ENCODE measurements around the gene GRAMD1B.

The GRAMD1B gene

DNA sequence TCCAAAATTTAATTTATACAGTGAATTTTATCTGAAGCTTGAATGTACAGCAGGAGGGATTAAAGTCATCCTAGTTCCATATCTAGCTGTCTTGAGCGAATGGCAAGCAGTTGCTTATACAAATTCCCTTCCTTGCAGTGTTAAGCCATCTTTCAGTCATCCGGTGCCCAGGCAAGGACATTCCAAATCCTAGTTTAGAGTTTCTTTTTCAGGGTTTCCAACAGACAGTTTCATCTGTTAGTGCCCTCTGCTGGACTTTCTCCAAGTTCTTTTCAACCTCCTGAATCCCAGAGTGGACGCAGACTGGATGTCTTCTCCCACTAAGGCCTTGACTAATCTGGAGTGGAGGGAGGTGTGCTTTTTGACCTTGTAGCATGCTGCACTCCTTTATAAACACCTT is 45.4 kb downstream of the GRAMD1B start:
- DNase-seq (ENCODE audit: low spot score), result peak; percentile 21

DNA sequence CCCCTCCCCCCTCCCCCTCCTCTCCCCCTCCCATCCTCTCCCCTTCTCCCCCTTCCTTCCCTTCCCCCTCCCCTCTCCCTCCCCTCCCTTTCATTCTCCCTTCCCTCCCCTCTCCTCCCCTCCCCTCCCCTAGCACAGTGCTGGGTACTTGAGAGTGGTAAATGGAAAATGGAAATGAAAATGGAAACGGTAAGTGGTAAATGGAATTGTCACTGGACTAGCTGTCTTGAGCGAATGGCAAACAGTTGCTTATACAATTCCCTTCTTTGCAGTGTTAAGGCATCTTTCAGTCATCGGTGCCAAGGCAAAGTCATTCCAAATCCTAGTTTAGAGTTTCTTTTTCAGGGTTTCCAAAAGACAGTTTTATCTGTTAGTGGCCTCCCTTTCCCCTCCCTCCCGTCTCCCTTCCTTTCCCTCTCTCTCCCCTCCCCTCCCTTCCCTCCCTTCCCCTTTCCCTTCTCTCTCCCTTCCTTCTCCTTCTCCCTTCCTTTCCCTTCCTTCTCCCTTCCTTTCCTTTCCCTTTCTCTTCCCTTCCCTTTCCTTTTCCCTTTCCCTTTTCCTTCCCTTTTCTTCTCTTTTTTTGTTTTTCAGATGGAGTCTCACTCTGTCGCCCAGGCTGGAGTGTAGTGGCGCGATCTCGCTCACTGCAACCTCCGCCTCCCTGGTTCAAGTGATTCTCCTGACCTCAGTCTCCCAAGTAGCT is 47.3 kb downstream of the GRAMD1B start:
- no peak for DNase-seq (ENCODE audit: low spot score)

GRCh38 chr11:123478352-123478987 is 48.4 kb downstream of the GRAMD1B start:
- DNase-seq (ENCODE audit: low spot score), result peak; percentile 76

DNA sequence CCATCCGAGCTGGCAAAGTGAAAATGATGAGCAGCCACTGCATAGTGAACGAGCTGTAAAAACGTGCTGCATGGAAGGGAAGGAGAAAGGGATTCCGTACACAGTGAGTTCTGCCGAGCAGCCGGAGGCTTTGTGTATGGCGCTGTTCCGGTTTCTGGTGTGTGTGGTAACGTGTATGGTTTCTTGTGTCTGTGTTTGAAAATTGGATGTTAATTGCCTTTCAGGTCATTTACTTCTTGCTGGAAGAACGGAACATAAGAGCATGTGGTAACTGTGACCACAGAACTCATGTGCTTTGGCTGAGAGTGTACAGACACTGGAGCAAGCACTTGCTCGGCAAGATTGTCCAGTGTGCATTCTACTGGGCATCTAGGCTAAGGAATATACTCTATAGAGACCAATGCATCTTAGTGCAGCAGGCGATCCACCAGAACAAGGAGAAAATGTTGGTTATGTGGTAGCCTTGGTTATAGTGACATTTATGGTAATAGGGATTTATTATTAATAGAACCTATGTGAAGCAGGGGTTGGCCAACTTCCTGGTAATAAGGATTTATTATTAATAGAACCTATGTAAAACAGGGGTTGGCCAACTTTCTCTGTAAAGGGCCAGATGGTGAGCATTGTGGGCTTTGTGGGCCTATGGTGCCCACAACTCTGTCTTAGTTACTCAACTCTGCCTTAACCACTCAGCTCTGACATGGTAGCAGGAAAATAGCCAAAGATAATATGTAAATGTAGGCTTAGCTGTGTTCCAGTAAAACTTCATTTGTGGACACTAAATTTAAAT is 49.2 kb downstream of the GRAMD1B start:
- no peak for DNase-seq (ENCODE audit: low spot score)

DNA sequence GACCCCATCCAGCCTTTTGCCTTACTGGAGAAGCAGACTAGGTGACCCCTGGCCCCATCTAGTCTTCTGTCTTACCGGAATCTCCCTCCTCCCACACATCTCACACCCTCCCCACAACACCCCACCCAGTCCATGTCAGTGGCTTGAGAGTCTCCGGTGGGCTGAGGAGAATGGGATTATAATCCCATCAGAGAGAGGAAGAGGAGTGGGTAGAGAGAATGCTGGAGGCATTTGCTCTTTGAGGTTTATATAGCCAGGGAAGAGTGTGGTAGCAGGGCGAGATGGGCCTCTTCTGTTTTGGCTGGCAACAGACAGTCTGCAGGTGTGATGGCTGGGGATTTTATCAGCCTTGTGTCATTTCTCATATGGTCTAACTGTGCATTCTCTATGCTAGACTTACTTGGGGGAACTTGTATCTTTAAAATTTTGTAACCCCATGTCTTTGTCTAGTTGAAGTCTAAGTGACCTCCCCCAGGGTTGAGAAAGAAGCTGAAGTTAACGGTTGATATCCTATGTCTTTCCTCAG is 50.3 kb downstream of the GRAMD1B start:
- DNase-seq (ENCODE audit: low spot score), result no peak

- DNase-seq (ENCODE audit: low spot score), result no peak
Observed at GRCh38 chr11:123480882-123481281, 50.8 kb downstream of the GRAMD1B start.

DNA sequence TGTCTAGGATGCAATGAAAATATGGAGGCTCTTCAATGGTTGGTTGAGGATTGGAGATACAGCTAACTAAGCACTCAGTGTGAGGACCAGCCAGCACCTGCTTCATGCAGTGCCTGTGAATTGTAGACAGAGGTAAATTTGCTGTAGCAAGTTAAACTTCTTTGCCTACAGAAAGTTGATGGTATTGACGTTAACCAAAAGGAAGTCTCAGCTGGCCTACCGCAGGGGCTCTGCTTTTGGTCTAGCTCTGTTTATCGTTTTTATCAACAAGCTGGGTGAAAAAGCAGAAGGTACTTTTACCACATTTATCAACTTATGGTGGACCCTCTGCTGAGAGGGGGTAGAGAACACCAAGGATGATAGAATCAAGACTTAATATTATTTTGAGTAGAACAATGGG is 51.6 kb downstream of the GRAMD1B start:
- no peak for DNase-seq (ENCODE audit: low spot score)

DNA sequence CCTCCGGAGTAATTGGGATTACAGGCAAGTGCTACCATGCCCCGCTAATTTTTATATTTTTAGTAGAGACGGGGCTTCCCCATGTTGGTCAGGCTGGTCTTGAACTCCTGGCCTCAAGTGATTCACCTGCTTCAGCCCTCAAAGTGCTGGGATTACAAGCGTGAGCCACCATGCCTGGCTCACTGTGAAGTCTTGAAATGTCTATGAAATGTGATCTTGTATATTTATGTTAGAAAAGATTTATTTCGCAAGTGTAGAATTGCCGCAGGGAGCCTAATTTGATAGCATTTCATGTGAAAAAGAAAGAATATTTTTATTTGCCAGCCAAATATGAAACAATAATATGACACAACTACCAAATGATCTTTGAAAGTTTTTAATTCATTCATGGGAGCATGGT is 52.1 kb downstream of the GRAMD1B start:
- DNase-seq (ENCODE audit: low spot score), result no peak

DNA sequence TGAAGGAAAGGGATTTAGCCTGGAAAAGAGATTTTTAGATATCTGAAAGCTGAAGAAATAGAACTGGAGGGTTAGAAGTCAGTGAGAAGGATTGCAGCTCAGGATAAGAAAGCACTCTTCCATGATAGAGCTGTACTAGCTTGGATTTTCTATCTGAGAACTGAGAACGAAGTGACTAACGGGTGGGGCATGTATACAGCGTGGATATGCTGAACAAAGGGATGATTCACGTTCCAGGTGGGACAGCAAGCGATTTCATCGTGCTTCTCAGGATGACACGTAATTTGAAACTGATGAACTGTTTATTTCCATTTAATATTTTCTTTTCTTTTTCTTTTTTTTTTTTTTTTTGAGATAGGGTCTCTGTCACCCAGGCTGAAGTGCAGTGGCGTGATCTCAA is 53.0 kb downstream of the GRAMD1B start:
- no peak for DNase-seq (ENCODE audit: low spot score)

DNA sequence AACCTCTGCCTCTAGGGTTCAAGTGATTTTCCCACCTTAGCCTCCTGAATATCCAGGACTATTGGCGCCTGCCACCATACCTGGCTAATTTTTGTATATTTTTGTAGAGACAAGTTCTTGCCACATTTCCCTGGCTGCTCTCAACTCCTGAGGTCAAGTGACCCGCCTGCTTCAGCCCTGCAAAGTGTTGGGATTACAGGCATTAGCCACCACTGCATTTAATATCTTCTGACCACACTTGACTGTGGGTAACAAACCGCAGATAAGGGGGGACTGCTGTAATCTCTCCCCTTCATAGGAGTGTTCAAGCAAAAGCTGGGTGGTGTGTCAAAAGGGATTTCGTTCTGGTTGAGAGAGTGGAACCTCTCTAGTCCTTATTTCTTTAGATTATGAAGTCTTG is 53.4 kb downstream of the GRAMD1B start:
- DNase-seq (ENCODE audit: low spot score), result no peak

GRCh38 chr11:123484448-123484847 is 54.4 kb downstream of the GRAMD1B start:
- no peak for DNase-seq (ENCODE audit: low spot score)

DNA sequence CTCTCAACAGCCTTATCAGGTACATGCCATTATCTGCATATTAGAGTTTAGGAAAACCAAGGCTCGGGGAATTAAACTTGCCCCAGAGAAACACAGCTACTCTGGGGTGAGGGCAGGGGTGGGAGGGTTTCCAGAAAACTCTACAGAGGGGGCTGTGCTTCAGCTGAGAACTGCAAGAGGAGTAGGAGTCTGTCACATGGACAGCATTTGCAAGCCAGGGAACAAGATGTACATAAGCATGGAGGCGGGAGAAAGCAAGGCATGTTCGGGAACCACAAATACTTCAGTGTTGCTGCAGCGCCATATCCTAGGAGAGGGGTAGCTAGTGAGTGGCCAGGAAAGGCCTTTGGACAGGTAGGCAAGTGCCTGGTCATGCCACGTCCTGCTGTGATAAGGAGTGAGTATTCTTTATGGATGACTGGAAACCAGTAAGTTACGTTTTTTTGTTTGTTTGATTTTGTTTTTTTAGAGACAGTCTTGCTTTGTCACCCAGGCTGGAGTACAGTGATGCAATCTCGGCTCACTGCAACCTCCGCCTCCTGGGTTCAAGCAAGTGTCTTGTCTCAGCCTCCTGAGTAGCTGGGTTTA is 57.2 kb downstream of the GRAMD1B start:
- DNase-seq (ENCODE audit: low spot score), result no peak

- no peak for DNase-seq (ENCODE audit: low spot score)
Observed at GRCh38 chr11:123490527-123490926, 60.5 kb downstream of the GRAMD1B start.

GRCh38 chr11:123491241-123491640 is 61.2 kb downstream of the GRAMD1B start:
- DNase-seq (ENCODE audit: low spot score), result no peak

DNA sequence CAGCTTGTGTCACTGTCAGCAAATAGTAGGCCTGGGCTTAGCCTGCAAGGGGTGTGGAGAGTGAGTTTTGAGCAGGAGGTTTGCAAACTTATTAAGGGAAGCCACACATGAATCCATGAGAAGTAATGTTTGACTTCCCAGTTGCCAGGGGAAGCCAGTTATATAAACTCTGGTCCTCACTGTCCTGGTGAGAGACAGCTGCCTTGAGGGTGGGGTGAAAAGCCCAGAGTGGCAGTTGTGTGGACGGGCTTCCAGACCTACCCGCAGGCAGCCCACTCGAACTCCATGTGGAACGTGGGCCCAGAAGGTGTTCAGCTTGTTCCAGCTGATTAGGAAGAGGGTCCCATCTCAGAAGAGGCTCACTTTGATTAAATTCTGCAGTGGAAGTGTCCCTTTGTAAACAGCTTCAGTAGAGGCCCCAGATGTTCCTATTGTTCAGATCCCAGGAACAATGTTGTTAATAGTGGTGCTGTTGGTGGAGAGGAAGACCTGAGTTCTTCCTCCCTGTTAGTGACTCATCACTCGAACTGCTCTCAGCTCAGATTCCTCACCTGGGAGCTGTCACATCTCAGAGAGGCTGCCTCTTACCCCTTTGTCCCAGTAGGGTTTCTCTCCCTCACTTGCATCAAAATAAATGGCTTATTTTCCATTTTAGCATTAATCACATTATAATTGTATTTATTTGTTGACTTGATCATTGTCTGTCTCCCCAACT is 63.4 kb downstream of the GRAMD1B start:
- no peak for DNase-seq (ENCODE audit: low spot score)

- DNase-seq (ENCODE audit: low spot score), result no peak
Observed at GRCh38 chr11:123494195-123495050, 64.4 kb downstream of the GRAMD1B start.

DNA sequence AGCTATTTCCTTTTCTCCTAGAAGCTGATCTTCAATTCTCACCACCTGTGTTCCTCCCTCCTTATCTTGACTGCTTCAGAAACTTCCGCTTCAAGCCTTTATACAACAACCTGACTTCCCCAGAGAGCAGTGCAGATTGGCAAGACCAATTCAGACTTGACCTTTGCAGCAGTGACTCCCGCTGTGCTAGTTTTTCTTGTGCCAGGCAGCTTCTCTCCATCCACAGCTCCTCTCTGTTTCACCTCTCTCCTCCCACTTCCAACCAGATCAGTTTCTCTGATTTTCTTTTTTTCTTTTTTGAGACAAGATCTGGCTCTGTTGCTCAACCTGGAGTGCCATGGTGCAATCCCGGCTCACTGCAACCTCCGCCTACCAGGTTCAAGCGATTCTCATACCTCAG is 74.3 kb downstream of the GRAMD1B start:
- no peak for DNase-seq (ENCODE audit: low spot score)

- DNase-seq (ENCODE audit: low spot score), result no peak
Observed at GRCh38 chr11:123505546-123506299, 75.7 kb downstream of the GRAMD1B start.

- no peak for DNase-seq (ENCODE audit: low spot score)
Observed at GRCh38 chr11:123507043-123507442, 77.0 kb downstream of the GRAMD1B start.

Data from hepatic stellate cell (primary cell).